EH (cell line): Measurements from ENCODE around the gene STUM.

Experiments used
- DNase-seq: peaks from one replicate; pipeline ENCODE4 v3.0.0-alpha.2; 2015; ENCODE audit warnings: low read depth

The STUM gene

DNA sequence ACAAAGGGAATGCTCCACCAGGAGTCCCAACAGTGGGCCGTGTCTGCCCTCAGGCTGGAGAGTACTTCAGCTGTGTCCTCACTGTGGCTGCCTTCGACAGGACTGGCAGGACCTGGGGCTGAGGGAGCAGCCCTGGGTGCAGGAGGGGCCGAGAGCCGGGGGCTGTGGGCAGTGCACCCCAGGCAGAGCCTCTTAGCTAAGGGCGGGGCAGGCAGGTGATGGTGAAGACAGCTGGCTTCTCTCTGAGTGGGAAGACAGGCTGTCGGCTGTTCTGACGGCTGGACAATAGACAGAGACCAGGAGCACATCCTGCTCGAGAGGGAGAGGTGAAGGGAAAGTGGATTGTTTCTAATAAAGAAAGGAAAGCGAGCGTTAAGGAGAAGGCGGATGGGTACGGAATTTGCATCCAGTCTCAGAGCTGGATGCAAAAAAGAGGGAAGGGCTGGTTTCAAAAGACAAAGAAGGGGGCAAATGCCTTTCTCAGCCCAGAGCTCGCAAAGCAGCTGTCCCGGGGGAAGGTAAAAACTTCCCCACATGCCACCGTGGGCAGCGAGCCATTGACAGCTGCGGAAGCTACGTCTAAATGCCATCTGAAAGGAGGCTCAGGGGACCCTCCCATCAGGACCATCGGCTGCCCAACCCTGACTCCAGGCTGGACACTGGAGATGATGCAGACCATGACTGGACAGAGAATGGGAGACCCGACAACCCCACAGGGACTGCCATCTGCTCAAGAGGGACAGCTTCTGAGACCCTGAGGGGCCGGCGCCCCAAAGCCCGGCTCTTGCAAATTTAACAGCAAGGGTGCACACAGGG, 92.0 kb downstream of the STUM start:
- no peak for DNase-seq

- no peak for DNase-seq
Measured at GRCh38 chr1:226641671-226642231, 93.2 kb downstream of the STUM start.

GRCh38 chr1:226642421-226642820, 93.9 kb downstream of the STUM start:
- DNase-seq: no peak

DNA sequence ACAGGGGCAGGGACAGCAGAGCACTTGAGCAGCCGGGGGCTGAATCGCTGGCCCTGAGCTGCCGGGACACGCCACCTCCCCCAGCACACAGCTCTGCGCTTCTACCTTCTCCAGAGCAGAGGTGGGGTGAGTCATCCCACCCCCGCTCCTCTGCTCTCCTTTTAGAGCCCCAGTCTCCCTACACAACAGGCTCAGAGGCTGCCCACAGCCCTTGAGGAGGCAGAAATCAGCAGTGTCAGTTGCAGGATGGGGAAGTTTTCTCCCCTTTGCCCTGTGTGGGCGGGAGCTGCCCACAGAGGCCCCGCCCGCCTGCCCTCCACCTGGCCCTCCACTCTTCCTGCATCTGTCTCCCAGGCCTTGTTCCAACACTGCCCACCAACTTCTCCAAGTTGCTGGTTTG, 94.6 kb downstream of the STUM start:
- peak; percentile 46 for DNase-seq

GRCh38 chr1:226643611-226644540, 95.3 kb downstream of the STUM start:
- DNase-seq: no peak

GRCh38 chr1:226644541-226645176, 96.1 kb downstream of the STUM start:
- DNase-seq: peak; percentile 30

DNA sequence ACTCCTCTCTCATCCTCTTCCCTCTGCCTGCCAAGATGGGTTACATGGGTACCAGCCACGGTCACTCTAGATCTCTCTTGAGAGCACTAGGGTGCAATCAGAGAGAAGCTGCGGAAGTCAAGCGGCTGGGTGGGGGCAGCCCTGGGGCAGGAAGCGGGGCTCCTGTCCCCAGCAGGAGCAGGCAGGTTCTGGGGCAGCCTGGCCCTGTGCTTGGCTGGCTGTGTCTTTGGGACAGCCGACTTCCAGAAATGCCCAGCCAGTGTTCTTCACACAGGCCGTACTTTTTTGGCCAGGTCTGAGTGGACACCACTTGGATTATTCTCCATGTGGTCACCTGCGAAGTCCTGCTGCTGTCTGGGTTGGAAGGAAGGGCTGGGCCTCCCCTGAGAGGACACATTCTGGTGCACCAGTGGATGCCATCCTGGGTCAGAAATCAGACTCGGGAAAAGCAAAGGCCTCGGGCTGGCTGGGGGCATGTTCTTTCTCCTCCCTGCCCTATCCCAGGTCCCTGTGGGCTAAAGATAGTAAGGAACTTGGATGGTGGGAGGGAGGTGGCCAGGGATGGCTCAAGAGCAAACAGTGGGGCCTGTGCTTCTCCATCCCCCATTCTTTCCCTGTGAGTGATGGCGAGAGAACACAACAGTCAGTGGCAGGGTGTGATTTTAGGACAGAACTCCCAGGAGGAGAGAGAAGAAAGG, 96.9 kb downstream of the STUM start:
- DNase-seq: no peak

DNA sequence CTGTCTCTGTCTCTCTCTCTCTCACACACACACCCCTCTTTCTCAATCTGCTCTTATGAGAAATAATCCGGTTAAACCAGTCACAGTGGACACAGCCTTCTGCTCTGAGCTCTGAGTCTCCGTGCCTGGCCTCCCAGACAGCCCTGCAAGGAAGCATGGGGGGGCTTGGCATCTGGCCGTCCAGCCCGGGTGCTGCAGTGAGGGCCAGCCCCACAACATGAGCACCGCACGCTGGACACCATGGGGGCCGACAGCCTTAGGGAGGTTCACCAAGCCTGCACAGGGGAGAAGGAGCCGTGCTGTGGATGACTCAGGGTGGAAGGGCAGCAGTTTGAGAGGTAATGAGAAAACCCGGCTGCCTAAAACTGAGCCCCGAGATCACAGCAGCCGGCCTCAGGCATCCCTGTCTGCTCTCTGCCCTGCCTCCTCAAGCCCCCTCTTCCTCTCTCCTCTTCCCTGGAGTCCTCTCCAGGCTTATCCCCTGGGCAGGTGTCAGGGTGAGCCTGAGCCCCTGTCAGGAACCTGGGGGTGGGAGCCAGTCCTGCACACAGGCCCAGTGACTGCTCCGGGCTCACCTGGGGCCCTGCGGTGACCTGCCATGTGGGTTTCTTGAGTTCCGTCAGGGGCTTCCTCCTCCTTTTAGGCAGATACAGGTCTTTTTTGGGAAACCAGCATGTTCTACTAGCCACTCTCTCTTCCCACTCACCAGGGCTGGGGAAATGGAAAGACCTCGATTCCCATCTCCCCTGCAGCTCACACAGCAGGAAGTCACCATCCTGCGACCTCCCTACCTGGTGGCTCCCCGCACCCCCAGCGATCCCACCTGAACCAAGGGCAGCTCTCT, 97.7 kb downstream of the STUM start:
- DNase-seq: no peak

- no peak for DNase-seq
Measured at GRCh38 chr1:226646870-226647449, 98.4 kb downstream of the STUM start.

DNA sequence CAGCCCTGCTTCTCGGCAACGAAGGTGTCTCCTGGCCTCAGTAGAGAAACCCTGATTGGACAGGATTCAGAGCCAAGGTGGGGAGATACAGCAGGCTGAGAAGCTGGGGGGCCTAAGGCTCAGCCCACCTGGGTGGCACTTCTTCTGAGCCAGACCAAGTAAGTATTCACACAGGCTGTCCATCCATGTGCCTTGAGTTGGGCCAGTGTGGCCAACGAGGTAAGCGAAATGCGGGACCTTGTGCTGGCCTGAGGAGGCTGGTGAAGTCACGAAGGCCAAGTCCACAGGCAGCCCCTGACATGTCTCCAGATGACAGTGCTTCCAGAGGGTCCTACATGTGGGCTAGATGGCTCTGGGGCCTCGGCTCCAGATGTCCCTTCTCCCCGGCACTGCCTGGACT, 99.2 kb downstream of the STUM start:
- no peak for DNase-seq

DNA sequence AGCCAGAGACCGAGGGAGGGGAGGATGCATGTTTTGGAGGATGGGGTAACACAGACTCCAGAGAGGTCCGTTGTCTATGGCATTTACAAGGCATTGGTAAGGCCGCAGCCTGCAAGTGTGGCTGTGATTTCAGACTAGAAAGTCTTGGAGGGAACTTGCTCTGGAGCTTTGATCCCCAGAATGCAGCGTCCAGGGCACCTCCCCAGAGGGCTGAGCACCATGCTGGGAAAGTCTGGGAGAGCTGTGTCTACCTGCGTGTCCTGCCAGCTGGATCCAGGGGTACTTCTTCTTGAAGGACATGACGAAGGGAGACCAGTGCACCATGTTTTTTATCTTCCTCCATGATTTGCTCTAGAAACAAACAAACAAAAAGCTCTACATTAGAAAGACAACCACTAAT, 99.9 kb downstream of the STUM start:
- no peak for DNase-seq

DNA sequence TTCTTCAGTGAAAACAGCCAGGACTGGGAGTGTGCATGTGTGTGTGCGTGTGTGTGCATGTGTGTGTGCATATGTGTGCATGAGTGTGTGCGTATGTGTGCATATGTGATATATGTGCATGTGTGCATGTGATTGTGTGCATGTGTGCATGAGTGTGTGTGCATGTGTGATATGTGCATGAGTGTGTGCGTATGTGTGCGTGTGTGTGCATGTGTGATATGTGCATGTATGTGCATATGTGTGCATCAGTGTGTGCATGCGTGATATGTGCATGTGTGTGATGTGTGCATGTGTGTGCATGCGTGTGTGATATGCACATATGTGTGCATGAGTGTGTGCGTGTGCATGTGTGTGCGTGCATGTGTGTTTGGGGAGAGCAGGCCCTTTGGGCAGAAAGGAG, 100.7 kb downstream of the STUM start:
- DNase-seq: no peak

DNA sequence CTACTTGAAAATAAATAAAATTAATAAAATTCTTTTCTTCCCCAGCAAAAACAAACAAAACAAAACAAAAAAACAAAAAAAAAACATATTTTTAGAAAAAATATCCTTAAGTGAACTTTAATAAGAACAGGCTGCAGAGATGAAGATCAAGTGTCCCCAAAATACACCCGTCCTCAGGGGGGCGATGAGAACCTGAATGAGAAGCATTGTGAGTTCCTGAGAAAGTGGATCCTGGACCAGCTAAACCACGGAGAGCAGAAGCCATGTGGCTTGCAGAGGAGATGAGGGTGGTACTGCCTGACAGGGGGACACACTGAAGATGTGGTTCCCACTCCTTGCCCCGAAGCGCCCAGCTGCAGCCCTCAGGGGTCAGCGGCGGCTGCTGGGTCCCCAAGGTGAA, 101.2 kb downstream of the STUM start:
- peak; percentile 53 for DNase-seq

DNA sequence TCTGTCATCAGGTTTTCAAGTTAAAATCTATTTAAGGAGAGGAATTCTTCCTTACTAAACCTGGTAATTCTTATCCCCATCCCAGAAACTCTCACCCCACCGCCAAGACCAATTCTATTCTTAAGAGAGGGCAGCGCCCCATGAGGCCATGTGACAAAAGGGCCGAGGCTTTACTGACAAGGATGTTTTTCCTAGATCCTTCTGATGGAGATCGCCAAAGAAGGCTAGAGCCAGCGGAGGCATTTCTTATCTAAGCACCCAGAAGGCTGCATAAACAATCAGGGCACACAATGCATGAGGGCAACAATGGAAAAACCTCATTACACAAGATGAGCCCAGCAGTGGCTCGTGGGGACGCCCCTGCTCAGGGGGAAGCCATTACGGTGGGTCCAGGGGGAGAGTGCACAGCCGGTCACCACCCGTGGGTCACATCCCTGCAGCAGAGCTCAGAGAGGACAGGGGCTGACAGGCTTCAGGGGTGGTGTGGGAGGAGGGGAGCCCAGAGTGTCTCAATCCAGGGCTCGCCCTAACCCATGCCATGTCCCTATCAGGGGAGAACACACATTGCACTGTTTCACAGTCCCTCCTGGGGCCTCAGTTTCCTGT, 101.8 kb downstream of the STUM start:
- DNase-seq: no peak

GRCh38 chr1:226651041-226651731, 102.6 kb downstream of the STUM start:
- no peak for DNase-seq

DNA sequence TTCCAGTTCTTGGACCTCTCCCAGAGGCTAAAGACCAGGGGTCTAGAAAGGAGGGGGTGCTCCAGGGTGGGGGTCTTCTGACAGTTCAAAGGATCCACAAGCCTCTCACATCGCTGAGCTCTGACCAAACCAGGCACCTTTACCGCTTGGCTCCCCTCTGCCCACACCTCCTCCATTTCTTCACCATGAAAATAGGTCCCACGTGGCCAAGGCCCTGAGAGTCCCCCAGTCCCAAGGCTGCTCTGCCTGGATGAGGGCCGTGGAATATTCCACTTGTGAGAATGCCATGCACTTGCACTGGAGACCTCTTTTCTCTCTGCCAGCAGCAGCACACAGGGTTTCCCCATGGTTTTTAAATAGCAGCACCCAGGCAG, 103.2 kb downstream of the STUM start:
- DNase-seq: no peak

DNA sequence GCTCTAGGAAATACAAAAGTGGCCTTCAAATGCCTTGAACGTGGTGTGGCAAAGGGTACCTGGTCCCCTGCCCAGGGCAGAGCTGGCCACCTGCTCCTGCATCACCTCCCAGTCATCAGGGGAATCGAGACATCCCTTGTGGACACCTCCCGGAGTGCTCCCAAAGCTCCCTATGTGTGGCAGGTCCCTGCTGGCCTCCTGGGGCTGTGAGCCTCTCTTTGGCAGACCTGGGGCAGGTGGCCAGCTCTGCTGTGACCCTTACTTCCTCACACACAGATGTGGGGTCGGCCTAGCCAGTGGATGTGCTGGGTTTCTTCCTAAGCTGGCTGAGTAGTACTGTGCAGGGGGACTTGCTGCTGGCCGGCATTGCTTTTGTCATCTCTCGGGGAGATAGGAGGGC, 104.0 kb downstream of the STUM start:
- DNase-seq: no peak

- DNase-seq: no peak
Measured at GRCh38 chr1:226653311-226653921, 104.9 kb downstream of the STUM start.
